T-cell (primary cell): Measurements from ENCODE around the gene TRAF7. TPM values are rescaled to one million over a fixed set of nuclear protein-coding genes. Genes with fewer than 3 reads are reported as not detected.

Experiments used
- ATAC-seq, 4 experiments: fragments of 200-7000 bp in 3 of 4; fragments of 150-1000 bp in 1 of 4; cut with Tn5 transposase; replicated peaks in 1 of 4; 1 replicate in 3 of 4; 2 replicates in 1 of 4; pipeline ENCODE4 v1.10.0; 2021; ENCODE audit warnings: moderate library complexity in 3 of 4, mild to moderate bottlenecking in 2 of 4, moderate number of reproducible peaks in 1 of 4
- CTCF ChIA-PET, 2 donors: fragments of 300-600 bp; sonication (Branson Sonifier 250); formaldehyde crosslinking; loops; one replicate each; lab custom pipeline; 2022; ENCODE audit warnings: antibody characterized with exemption in 2 of 2; lab: Charles Lee
- POLR2A ChIA-PET, 2 donors: fragments of 300-600 bp; sonication (Branson Sonifier 250); formaldehyde crosslinking; loops; one replicate each; lab custom pipeline; 2022; ENCODE audit warnings: antibody characterized with exemption in 2 of 2; lab: Charles Lee
- DNase-seq, 35 experiments: peaks; one replicate each; pipeline versions ENCODE4 v3.0.0 to v3.0.0-alpha.2; 2013 to 2023
- H3K27ac ChIP-seq: one replicate; pipeline ENCODE4 v1.5.1; 2013; ENCODE audit warnings: low read length
- H3K27me3 ChIP-seq, 2 experiments: replicated peaks in 1 of 2; 1 replicate in 1 of 2; 2 replicates in 1 of 2; pipeline versions ENCODE4 v1.6.1 to v1.7.0; 2013; ENCODE audit warnings: low read length in 1 of 2, mixed read lengths in 1 of 2; ENCODE audit not compliant: control insufficient read depth in 2 of 2, insufficient read depth in 2 of 2; ENCODE audit errors: extremely low read depth in 1 of 2
- H3K36me3 ChIP-seq, 2 donors: 1 replicate in 1 of 2; 2 replicates in 1 of 2; pipeline versions ENCODE4 v1.6.1 to v1.7.0; 2013; ENCODE audit warnings: low read length in 1 of 2; ENCODE audit not compliant: control insufficient read depth in 2 of 2, insufficient read depth in 1 of 2; ENCODE audit errors: extremely low read depth in 1 of 2
- H3K4me1 ChIP-seq, 2 experiments: 1 replicate in 1 of 2; 2 replicates in 1 of 2; pipeline versions ENCODE4 v1.6.1 to v1.7.0; 2013; ENCODE audit warnings: low read length in 2 of 2, mixed read lengths in 1 of 2; ENCODE audit not compliant: insufficient read depth in 2 of 2, control insufficient read depth in 1 of 2; ENCODE audit errors: extremely low read depth in 1 of 2
- H3K4me3 ChIP-seq, 2 donors: 1 replicate in 1 of 2; 2 replicates in 1 of 2; pipeline versions ENCODE4 v1.5.1 to v1.7.0; 2013; ENCODE audit warnings: mild to moderate bottlenecking in 2 of 2, low read length in 1 of 2, moderate library complexity in 1 of 2; ENCODE audit not compliant: control insufficient read depth in 1 of 2; ENCODE audit errors: extremely low read depth in 1 of 2
- H3K9me3 ChIP-seq: 2 replicates; pipeline ENCODE4 v1.7.0; 2013
- H3K27ac Mint-ChIP-seq, 2 donors: one replicate each; pipeline ENCODE4 v1.8.0; 2020 to 2021; ENCODE audit warnings: mild to moderate bottlenecking in 2 of 2, mixed read lengths in 2 of 2
- H3K27me3 Mint-ChIP-seq, 2 donors: one replicate each; pipeline ENCODE4 v1.8.0; 2021 to 2022; ENCODE audit warnings: mixed read lengths in 2 of 2
- H3K36me3 Mint-ChIP-seq: one replicate; pipeline ENCODE4 v1.8.0; 2021; ENCODE audit warnings: mixed read lengths
- H3K4me1 Mint-ChIP-seq, 3 donors: one replicate each; pipeline ENCODE4 v1.8.0; 2020 to 2022; ENCODE audit warnings: mixed read lengths in 3 of 3, mild to moderate bottlenecking in 1 of 3
- H3K4me3 Mint-ChIP-seq, 3 donors: one replicate each; pipeline ENCODE4 v1.8.0; 2020 to 2022; ENCODE audit warnings: mild to moderate bottlenecking in 3 of 3, mixed read lengths in 3 of 3, moderate library complexity in 3 of 3
- H3K9me3 Mint-ChIP-seq, 3 donors: one replicate each; pipeline ENCODE4 v1.8.0; 2020 to 2022; ENCODE audit warnings: mixed read lengths in 3 of 3
- WGBS: methylation state at CpG from one replicate; pipeline ENCODE4 v1.1.5; 2013; ENCODE audit warnings: missing lambda C conversion rate; ENCODE audit not compliant: insufficient coverage; 5-methylcytosine and 5-hydroxymethylcytosine counted together
- total RNA-seq, 35 experiments: library from RNA in 6 of 35; stranded (reverse) in 6 of 35; fragments of 120-200 nt in 1 of 35; gene quantifications; one replicate each; pipeline versions ENCODE4 v1.2.1 to v1.2.4 and lab custom pipeline; 2013 to 2026

Gene TRAF7
- total RNA-seq, 5 donors from 2014 or later (not counting 1 experiment from before 2014, with no cell fraction given): 25.6 to 54.3 (median 43.9) TPM

DNA sequence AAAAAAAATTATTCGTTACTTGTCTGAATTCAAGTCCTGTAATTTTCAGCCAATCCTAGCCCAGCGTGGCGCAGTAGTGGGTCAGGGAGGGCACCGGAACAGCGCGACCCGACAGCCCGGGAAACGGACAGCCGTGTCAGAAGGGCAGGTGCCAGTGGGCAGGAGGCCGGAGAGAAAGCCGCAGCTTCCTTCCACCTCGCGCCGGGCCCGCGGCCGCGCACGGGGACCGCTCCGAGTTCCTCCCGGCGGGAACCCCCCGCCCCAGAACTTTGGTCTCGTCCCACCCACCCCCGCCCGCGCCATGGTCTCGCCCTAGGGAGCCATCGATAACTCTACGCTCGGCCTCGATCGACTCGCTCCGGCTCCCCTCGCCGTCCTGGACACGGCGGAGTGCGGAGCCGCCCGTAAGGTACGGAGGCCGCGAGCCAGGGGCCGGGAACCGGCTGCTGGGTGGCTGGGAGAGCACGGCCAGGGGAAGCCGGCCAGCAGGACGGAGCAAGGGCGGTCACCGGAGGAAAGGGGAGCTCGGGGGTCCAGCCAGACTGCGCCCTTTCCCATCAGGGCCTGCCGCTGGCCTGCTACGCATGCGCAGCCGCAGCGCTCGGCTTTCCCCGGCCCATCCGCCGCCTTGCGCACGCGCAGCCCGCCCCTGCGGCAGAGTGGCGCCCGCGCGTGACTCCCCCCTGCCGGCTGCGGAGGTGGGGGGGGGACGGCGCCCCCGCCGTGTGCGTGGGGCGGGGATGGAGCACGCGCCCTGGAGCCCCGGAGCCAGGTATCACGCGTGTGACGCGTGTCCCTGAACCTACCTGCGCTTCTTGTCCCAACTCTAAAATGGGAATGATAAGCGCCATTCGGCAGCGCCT lies 49.8 kb downstream of the TRAF7 start, which contains the start of gene MLST8:
Gene MLST8, plus strand, starts transcription at position 351 of the 863 bp plus-strand sequence. CDS start 632 bp downstream, outside the sequence.
- CTCF ChIA-PET: interaction anchor here in 1 of 2 donors (1.0 kb wide), 1 partner anchor 50 kb away, joined by 3 read pairs; no protein-coding TSS in a partner anchor
- H3K27me3 Mint-ChIP-seq: peaks cover 0 to 1% of the 10 kb centered on the region in 2 donors
- peak within 1 kb of the TSS; percentile 87 to 92 for H3K27ac Mint-ChIP-seq
- H3K36me3 Mint-ChIP-seq: peaks cover 6% of the 10 kb centered on the region
- peak within 1 kb of the TSS; percentile 76 to 80 (median 78) for H3K4me3 Mint-ChIP-seq
- H3K27me3 ChIP-seq: no peaks in the 10 kb centered on the region
- DNase-seq (peak; percentile 81 to 97 (median 90)), ATAC-seq (peak; percentile 82 to 91 (median 84))
- no peaks in the 10 kb centered on the region for H3K9me3 ChIP-seq
- peaks cover 21 to 23% (median 22%) of the 10 kb centered on the region in 3 donors for H3K4me1 Mint-ChIP-seq
- POLR2A ChIA-PET: interaction anchor here in 1 of 2 donors (0.5 kb wide), 1 partner anchor 874 kb away, joined by 3 read pairs; no protein-coding TSS in a partner anchor
- H3K36me3 ChIP-seq: peaks cover 5 to 29% of the 10 kb centered on the region in 2 donors
- H3K4me1 ChIP-seq: peaks cover 4 to 24% of the 10 kb centered on the region in 2 experiments
- peak within 1 kb of the TSS; percentile 55 to 87 for H3K4me3 ChIP-seq
- H3K9me3 Mint-ChIP-seq: no peaks in the 10 kb centered on the region
- H3K27ac ChIP-seq: peak within 1 kb of the TSS; percentile 90
- WGBS: under 1% methylated on average over 80 of the region's 93 CpGs

DNA sequence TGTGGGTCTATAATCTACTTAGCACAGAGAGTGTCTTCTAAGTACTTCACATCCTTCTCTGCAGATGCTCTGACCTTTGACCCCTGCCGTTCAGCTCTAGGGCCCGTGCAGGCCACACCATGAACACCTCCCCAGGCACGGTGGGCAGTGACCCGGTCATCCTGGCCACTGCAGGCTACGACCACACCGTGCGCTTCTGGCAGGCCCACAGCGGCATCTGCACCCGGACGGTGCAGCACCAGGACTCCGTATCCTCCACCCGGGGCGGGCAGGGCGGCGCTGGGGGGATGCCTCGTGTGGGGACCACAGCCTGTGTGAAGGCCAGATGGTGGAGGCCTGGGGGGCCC lies 50.4 kb downstream of the TRAF7 start:
- Mint-ChIP-seq H3K4me3 (peak overlapping the region; percentile 69 to 78 (median 73)), H3K27me3 (no peaks in the 10 kb centered on the region), H3K27ac (peak overlapping the region; percentile 76 to 86), H3K9me3 (no peaks in the 10 kb centered on the region), H3K4me1 (peaks cover 21 to 23% (median 22%) of the 10 kb centered on the region in 3 donors), H3K36me3 (peaks cover 6% of the 10 kb centered on the region)
- Histone ChIP-seq H3K27me3 (no peaks in the 10 kb centered on the region), H3K9me3 (no peaks in the 10 kb centered on the region), H3K27ac (peak overlapping the region; percentile 62), H3K4me1 (peaks cover 4 to 24% of the 10 kb centered on the region in 2 experiments), H3K36me3 (peaks cover 5 to 29% of the 10 kb centered on the region in 2 donors), H3K4me3 (peak overlapping the region; percentile 55 to 87)
- 21% methylated on average over 15 of the region's 16 CpGs for WGBS
- ATAC-seq (peak in 1 of 4 experiments; percentile 5), DNase-seq (no peak)
- ChIA-PET POLR2A (interaction anchor here in 1 of 2 donors (0.5 kb wide), 1 partner anchor 875 kb away, joined by 3 read pairs; no protein-coding TSS in a partner anchor), CTCF (interaction anchor here in 1 of 2 donors (1.0 kb wide), 1 partner anchor 51 kb away, joined by 3 read pairs; no protein-coding TSS in a partner anchor)

DNA sequence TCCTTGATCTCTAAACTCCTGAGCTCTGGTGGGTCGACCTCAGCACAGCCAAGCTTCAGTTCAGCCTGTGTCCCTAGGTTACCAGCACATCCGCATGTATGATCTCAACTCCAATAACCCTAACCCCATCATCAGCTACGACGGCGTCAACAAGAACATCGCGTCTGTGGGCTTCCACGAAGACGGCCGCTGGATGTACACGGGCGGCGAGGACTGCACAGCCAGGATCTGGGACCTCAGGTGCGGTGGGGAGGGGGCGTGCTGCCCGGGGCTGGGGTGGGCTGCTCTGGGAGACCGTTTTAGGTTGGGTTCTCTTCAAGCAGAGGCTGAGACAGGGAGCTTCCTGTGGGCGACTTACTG lies 50.8 kb downstream of the TRAF7 start:
- H3K27ac Mint-ChIP-seq: peak overlapping the region; percentile 76 to 86
- peak overlapping the region; percentile 69 to 78 (median 73) for H3K4me3 Mint-ChIP-seq
- ChIA-PET CTCF (no interaction called here), POLR2A (no interaction called here)
- no peak for ATAC-seq
- peaks cover 21 to 23% (median 22%) of the 10 kb centered on the region in 3 donors for H3K4me1 Mint-ChIP-seq
- Histone ChIP-seq H3K27ac (peak overlapping the region; percentile 62), H3K4me3 (peak overlapping the region; percentile 55 to 87), H3K4me1 (peaks cover 4 to 24% of the 10 kb centered on the region in 2 experiments), H3K9me3 (no peaks in the 10 kb centered on the region), H3K36me3 (peaks cover 5 to 29% of the 10 kb centered on the region in 2 donors), H3K27me3 (no peaks in the 10 kb centered on the region)
- H3K27me3 Mint-ChIP-seq: no peaks in the 10 kb centered on the region
- H3K9me3 Mint-ChIP-seq: no peaks in the 10 kb centered on the region
- H3K36me3 Mint-ChIP-seq: peaks cover 6% of the 10 kb centered on the region
- no peak for DNase-seq
- 86% methylated on average over 14 of the region's 18 CpGs for WGBS

- peaks cover 4 to 27% of the 10 kb centered on the region in 2 experiments for H3K4me1 ChIP-seq
- Mint-ChIP-seq H3K36me3 (peaks cover 9% of the 10 kb centered on the region), H3K27me3 (no peaks in the 10 kb centered on the region), H3K4me1 (peaks cover 21 to 23% (median 22%) of the 10 kb centered on the region in 3 donors), H3K9me3 (no peaks in the 10 kb centered on the region), H3K27ac (peak overlapping the region in 1 of 2 donors; percentile 76), H3K4me3 (peak overlapping the region; percentile 69 to 78 (median 73))
- no peak for DNase-seq
- H3K9me3 ChIP-seq: no peaks in the 10 kb centered on the region
- no peaks in the 10 kb centered on the region for H3K27me3 ChIP-seq
- no peak overlapping the region for H3K4me3 ChIP-seq
- ATAC-seq: no peak
- POLR2A ChIA-PET: no interaction called here
- H3K27ac ChIP-seq: no peak overlapping the region
- H3K36me3 ChIP-seq: peaks cover 7 to 30% of the 10 kb centered on the region in 2 donors
- 93% methylated on average over 20 of the region's 23 CpGs for WGBS
- CTCF ChIA-PET: no interaction called here
These were observed 51.3 kb downstream of the TRAF7 start for GRCh38 chr16:2206780-2207433.

- POLR2A ChIA-PET: no interaction called here
- Histone ChIP-seq H3K4me3 (no peak overlapping the region), H3K4me1 (peaks cover 4 to 35% of the 10 kb centered on the region in 2 experiments), H3K27ac (no peak overlapping the region), H3K9me3 (no peaks in the 10 kb centered on the region), H3K27me3 (no peaks in the 10 kb centered on the region), H3K36me3 (peaks cover 13 to 38% of the 10 kb centered on the region in 2 donors)
- ATAC-seq: no peak
- CTCF ChIA-PET: interaction anchor here in 1 of 2 donors (0.6 kb wide), 1 partner anchor 44 kb away, joined by 3 read pairs; the partner anchor contains the start of gene ECI1
- H3K27me3 Mint-ChIP-seq: no peaks in the 10 kb centered on the region
- peaks cover 26 to 28% (median 27%) of the 10 kb centered on the region in 3 donors for H3K4me1 Mint-ChIP-seq
- no peak overlapping the region for H3K27ac Mint-ChIP-seq
- peak overlapping the region in 2 of 3 donors; percentile 58 to 78 for H3K4me3 Mint-ChIP-seq
- DNase-seq: no peak
- peaks cover 9% of the 10 kb centered on the region for H3K36me3 Mint-ChIP-seq
- WGBS: 96% methylated on average over 6 of the region's 9 CpGs
- no peaks in the 10 kb centered on the region for H3K9me3 Mint-ChIP-seq
These were observed 52.3 kb downstream of the TRAF7 start for GRCh38 chr16:2207872-2208271.

DNA sequence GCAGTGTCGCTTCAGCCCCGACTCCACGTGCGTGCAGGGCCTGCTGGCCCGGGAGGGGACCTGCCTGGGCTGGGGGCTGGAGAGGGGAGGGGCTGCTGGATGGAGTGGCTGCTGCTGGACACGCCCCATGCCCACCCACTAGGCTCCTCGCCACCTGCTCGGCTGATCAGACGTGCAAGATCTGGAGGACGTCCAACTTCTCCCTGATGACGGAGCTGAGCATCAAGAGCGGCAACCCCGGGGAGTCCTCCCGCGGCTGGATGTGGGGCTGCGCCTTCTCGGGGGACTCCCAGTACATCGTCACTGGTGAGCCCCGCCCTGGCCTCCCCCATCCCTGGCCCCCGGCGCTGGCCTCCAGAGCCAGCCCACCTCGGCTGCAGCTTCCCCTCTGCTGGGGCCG lies 52.7 kb downstream of the TRAF7 start:
- CTCF ChIA-PET: interaction anchor here in 1 of 2 donors (0.6 kb wide), 1 partner anchor 43 kb away, joined by 3 read pairs; the partner anchor contains the start of gene ECI1
- POLR2A ChIA-PET: interaction anchor here in 1 of 2 donors (0.5 kb wide), 1 partner anchor 12 kb away, joined by 4 read pairs; no protein-coding TSS in a partner anchor
- H3K27ac ChIP-seq: no peak overlapping the region
- ATAC-seq (no peak), DNase-seq (no peak)
- WGBS: 90% methylated on average over 17 of the region's 23 CpGs
- Mint-ChIP-seq H3K9me3 (no peaks in the 10 kb centered on the region), H3K4me3 (no peak overlapping the region), H3K27me3 (no peaks in the 10 kb centered on the region), H3K27ac (no peak overlapping the region), H3K4me1 (peaks cover 31 to 33% (median 31%) of the 10 kb centered on the region in 3 donors), H3K36me3 (peaks cover 9% of the 10 kb centered on the region)
- no peaks in the 10 kb centered on the region for H3K27me3 ChIP-seq
- no peaks in the 10 kb centered on the region for H3K9me3 ChIP-seq
- H3K4me1 ChIP-seq: peaks cover 5 to 39% of the 10 kb centered on the region in 2 experiments
- peaks cover 13 to 38% of the 10 kb centered on the region in 2 donors for H3K36me3 ChIP-seq
- no peak overlapping the region for H3K4me3 ChIP-seq
